ENCODE results near the gene MARCKSL1. TPM values are rescaled to one million over a fixed set of nuclear protein-coding genes. Genes with fewer than 3 reads are reported as not detected.

Gene MARCKSL1
- total and polyA plus RNA-seq, 2 of the 13 experiments (the other 11 are each of a cell fraction or from before 2014, with no cell fraction given) = 81.9 to 155 TPM

- TF ChIP-seq AHR (CRISPR knock-in tag; IDR thresholded peaks at IDR 0.05) = no peak; the same call in 1 of the 2 replicates
- no peak; the same call in 1 of the 2 replicates for TF ChIP-seq RXRB (CRISPR knock-in tag; IDR thresholded peaks at IDR 0.05; ENCODE audit: borderline replicate concordance)
- TF ChIP-seq E2F1 (CRISPR knock-in tag; IDR thresholded peaks at IDR 0.05) = peak; percentile 26; the same call in 1 of the 2 replicates
- no peak for TF ChIP-seq SOX13 (IDR thresholded peaks at IDR 0.05)
- no peak; a peak in 1 of 4 replicates for TF ChIP-seq SOX13 (CRISPR knock-in tag; conservative IDR thresholded peaks at IDR 0.05 in 1 of 2, IDR thresholded peaks at IDR 0.05 in 1 of 2)
- TF ChIP-seq ZNF20 (CRISPR knock-in tag; IDR thresholded peaks at IDR 0.05) = no peak
- TF ChIP-seq PBX2 (CRISPR knock-in tag; IDR thresholded peaks at IDR 0.05) = no peak
- TF ChIP-seq ZNF598 (CRISPR knock-in tag; IDR thresholded peaks at IDR 0.05; ENCODE audit: borderline replicate concordance) = no peak
- TF ChIP-seq ZNF10 (CRISPR knock-in tag; IDR thresholded peaks at IDR 0.05; ENCODE audit: borderline replicate concordance, low read depth) = no peak
- no peak; the same call in 1 of the 2 replicates for TF ChIP-seq ZBTB42 (CRISPR knock-in tag; IDR thresholded peaks at IDR 0.05)
- no peak; the same call in 1 of the 2 replicates for TF ChIP-seq ZFP90 (CRISPR knock-in tag; IDR thresholded peaks at IDR 0.05; ENCODE audit: borderline replicate concordance)
- TF ChIP-seq SUZ12 (IDR thresholded peaks at IDR 0.05; ENCODE audit: low read depth, low read length) = no peak
- peak; percentile 75; the same call in 1 of the 2 replicates for TF ChIP-seq KDM5B (CRISPR knock-in tag; IDR thresholded peaks at IDR 0.05; ENCODE audit: borderline replicate concordance)
- TF ChIP-seq SP5 (CRISPR knock-in tag; IDR thresholded peaks at IDR 0.05; ENCODE audit: borderline replicate concordance, low read depth) = peak; percentile 35; the same call in 1 of the 2 replicates
- TF ChIP-seq GPN1 (CRISPR knock-in tag; IDR thresholded peaks at IDR 0.05; ENCODE audit: borderline replicate concordance) = no peak
- 0 out of 2 replicates have a peak, but pooled peaks have one; percentile 42 for TF ChIP-seq NKX3-1 (CRISPR knock-in tag; IDR thresholded peaks at IDR 0.05)
- no peak for TF ChIP-seq NFE2 (CRISPR knock-in tag; IDR thresholded peaks at IDR 0.05)
- TF ChIP-seq ONECUT2 (CRISPR knock-in tag; IDR thresholded peaks at IDR 0.05) = no peak
- no peak for TF ChIP-seq ZBTB4 (CRISPR knock-in tag; IDR thresholded peaks at IDR 0.05; ENCODE audit: borderline replicate concordance)
- TF ChIP-seq ARNT2 (CRISPR knock-in tag; IDR thresholded peaks at IDR 0.05; ENCODE audit: low read depth) = no peak
- TF ChIP-seq ZNF75D (CRISPR knock-in tag; IDR thresholded peaks at IDR 0.05; ENCODE audit: borderline replicate concordance) = no peak
- TF ChIP-seq NFKBIZ (CRISPR knock-in tag; IDR thresholded peaks at IDR 0.05) = no peak
- TF ChIP-seq ZNF569 (CRISPR knock-in tag; IDR thresholded peaks at IDR 0.05; ENCODE audit: borderline replicate concordance) = no peak
- TF ChIP-seq ZIK1 (CRISPR knock-in tag; IDR thresholded peaks at IDR 0.05; ENCODE audit: borderline replicate concordance, low read depth) = 0 out of 2 replicates have a peak, but pooled peaks have one; percentile 44
- TF ChIP-seq MTA1 (CRISPR knock-in tag; IDR thresholded peaks at IDR 0.05; ENCODE audit: borderline replicate concordance) = no peak
Observed at GRCh38 chr1:32291708-32292538, 44.1 kb downstream of the MARCKSL1 start, which contains the start of gene HDAC1 (continued).

Measured in HepG2 (cell line).